Measurements from ENCODE around the gene TMEM128. TPM values are rescaled to one million over a fixed set of nuclear protein-coding genes. Genes with fewer than 3 reads are reported as not detected.
"Not testable (repeated sequence)": the region's sequence is repeated elsewhere in the genome, so short reads cannot be mapped to it uniquely, and the experiment has no call there.

Gene TMEM128
- polyA plus RNA-seq, 1 experiment: 44.0 TPM

- ChIA-PET POLR2A (no interaction called here), CTCF (interaction anchor here (0.6 kb wide), 1 partner anchor 75 kb away, joined by 3 read pairs; no protein-coding TSS in a partner anchor)
- no peak overlapping the region for H3K4me3 ChIP-seq (ENCODE audit: low read depth, low read length)
- peaks cover 24% of the 10 kb centered on the region for H3K27me3 ChIP-seq (ENCODE audit: control insufficient read depth, insufficient read depth, low read length)
- H3K27ac ChIP-seq (ENCODE audit: low read depth, low read length): no peak overlapping the region
- TF ChIP-seq CTCF (IDR thresholded peaks at IDR 0.05; ENCODE audit: low read depth, low read length): no peak
- DNase-seq (ENCODE audit: low read depth, low spot score): no peak
- H3K9me3 ChIP-seq (ENCODE audit: control insufficient read depth, insufficient read depth, low read length): no peaks in the 10 kb centered on the region
Observed at GRCh38 chr4:4256799-4257198, 8.8 kb upstream of the TMEM128 start.

DNA sequence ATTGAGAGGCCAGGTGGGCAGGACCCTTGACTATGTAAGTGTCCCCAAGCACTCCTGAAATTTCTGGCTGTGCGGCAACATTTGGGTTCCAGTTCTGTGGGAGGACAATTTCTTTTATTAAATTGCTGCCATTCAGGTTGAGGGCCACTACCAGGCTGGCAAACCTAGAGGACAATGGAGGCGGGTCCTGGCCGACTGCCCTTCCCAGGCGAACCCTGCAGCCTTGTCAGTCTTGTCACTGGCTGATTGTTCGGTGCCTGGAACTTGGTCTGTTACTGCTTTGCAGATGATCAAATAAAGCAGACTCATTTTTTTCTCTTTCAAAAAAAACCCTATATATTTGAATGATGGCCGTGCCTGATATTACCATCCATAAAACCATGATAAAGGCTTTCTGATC is 6.6 kb upstream of the TMEM128 start:
- TF ChIP-seq CTCF (IDR thresholded peaks at IDR 0.05; ENCODE audit: low read depth, low read length): no peak
- no peaks in the 10 kb centered on the region for H3K9me3 ChIP-seq (ENCODE audit: control insufficient read depth, insufficient read depth, low read length)
- no peak for DNase-seq (ENCODE audit: low read depth, low spot score)
- CTCF ChIA-PET: interaction anchor here (1.2 to 1.3 kb wide), 2 partner anchors 13 to 74 kb away, joined by 3 to 4 read pairs; no protein-coding TSS in a partner anchor
- H3K27ac ChIP-seq (ENCODE audit: low read depth, low read length): no peak overlapping the region
- peaks cover 18% of the 10 kb centered on the region for H3K27me3 ChIP-seq (ENCODE audit: control insufficient read depth, insufficient read depth, low read length)
- no peak overlapping the region for H3K4me3 ChIP-seq (ENCODE audit: low read depth, low read length)
- POLR2A ChIA-PET: no interaction called here

GRCh38 chr4:4254199-4254598 is 6.2 kb upstream of the TMEM128 start:
- CTCF ChIA-PET: no interaction called here
- TF ChIP-seq CTCF (IDR thresholded peaks at IDR 0.05; ENCODE audit: low read depth, low read length): no peak
- DNase-seq (ENCODE audit: low read depth, low spot score): no peak
- H3K27me3 ChIP-seq (ENCODE audit: control insufficient read depth, insufficient read depth, low read length): peaks cover 18% of the 10 kb centered on the region
- H3K9me3 ChIP-seq (ENCODE audit: control insufficient read depth, insufficient read depth, low read length): no peaks in the 10 kb centered on the region
- POLR2A ChIA-PET: no interaction called here
- no peak overlapping the region for H3K4me3 ChIP-seq (ENCODE audit: low read depth, low read length)
- no peak overlapping the region for H3K27ac ChIP-seq (ENCODE audit: low read depth, low read length)

DNA sequence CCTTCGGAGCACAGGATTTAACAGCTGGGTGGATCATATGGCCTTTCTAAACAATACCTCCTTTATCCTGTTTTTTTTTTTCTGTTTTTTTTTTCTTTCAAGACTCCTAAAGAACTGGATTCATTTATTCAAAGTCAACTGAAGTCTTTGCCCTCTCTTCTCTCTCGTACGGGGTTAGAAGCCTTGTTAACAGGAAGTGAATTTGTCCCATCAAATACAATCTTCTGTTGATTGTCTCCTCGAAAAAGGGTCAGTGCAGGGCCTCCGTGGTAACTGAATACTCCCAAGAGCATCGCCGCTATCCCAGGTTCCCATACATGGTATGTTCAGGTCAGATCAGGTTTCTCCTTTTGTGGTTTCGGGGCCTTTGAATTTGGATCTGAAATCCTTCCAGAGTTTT is 1.8 kb upstream of the TMEM128 start:
- ChIA-PET CTCF (interaction anchor here (0.6 to 2.5 kb wide), 4 partner anchors 10 to 231 kb away, joined by 3 to 14 read pairs (median 6); no protein-coding TSS in a partner anchor), POLR2A (no interaction called here)
- no peak for DNase-seq (ENCODE audit: low read depth, low spot score)
- H3K4me3 ChIP-seq (ENCODE audit: low read depth, low read length): no peak overlapping the region
- TF ChIP-seq CTCF (IDR thresholded peaks at IDR 0.05; ENCODE audit: low read depth, low read length): no peak
- peaks cover 9% of the 10 kb centered on the region for H3K27me3 ChIP-seq (ENCODE audit: control insufficient read depth, insufficient read depth, low read length)
- H3K27ac ChIP-seq (ENCODE audit: low read depth, low read length): no peak overlapping the region
- no peaks in the 10 kb centered on the region; the same call in 1 of the 2 replicates for H3K9me3 ChIP-seq (ENCODE audit: control insufficient read depth, insufficient read depth, low read length)

- H3K9me3 ChIP-seq (ENCODE audit: control insufficient read depth, insufficient read depth, low read length); DNase-seq (ENCODE audit: low read depth, low spot score); H3K4me3 ChIP-seq (ENCODE audit: low read depth, low read length); H3K27ac ChIP-seq (ENCODE audit: low read depth, low read length); H3K27me3 ChIP-seq (ENCODE audit: control insufficient read depth, insufficient read depth, low read length): not testable (repeated sequence)
- CTCF ChIA-PET: interaction anchor here (0.8 to 1.7 kb wide), 3 partner anchors 10 to 232 kb away, joined by 3 to 14 read pairs (median 5); no protein-coding TSS in a partner anchor
- POLR2A ChIA-PET: interaction anchor here (1.7 kb wide), 1 partner anchor 293 kb away, joined by 3 read pairs; no protein-coding TSS in a partner anchor
Observed at GRCh38 chr4:4249342-4249741, 1.3 kb upstream of the TMEM128 start.
